PFSK-1 (cell line): Measurements from ENCODE around the gene OCEL1.

Experiments
- FOXP2 ChIP-seq: optimal IDR thresholded peaks from 2 replicates; pipeline ENCODE3; 2011; ENCODE audit warnings: borderline replicate concordance, control low read depth, inconsistent platforms; ENCODE audit not compliant: insufficient read depth; ENCODE audit errors: extremely low read length, extremely low read depth
- POLR2AphosphoS5 ChIP-seq: IDR thresholded peaks from 2 replicates; pipeline ENCODE4 v1.6.1; 2012; ENCODE audit warnings: low read depth, mild to moderate bottlenecking, control low read depth, low read length, moderate library complexity
- SIN3A ChIP-seq: IDR thresholded peaks from 2 replicates; pipeline ENCODE4 v1.6.1; 2012; ENCODE audit warnings: mild to moderate bottlenecking, low read length, moderate library complexity, borderline replicate concordance; ENCODE audit not compliant: insufficient read depth
- TAF1 ChIP-seq: IDR thresholded peaks from 2 replicates; pipeline ENCODE4 v1.6.1; 2012; ENCODE audit warnings: low read length, control low read depth, borderline replicate concordance; ENCODE audit not compliant: insufficient read depth
- TF ChIP-seq, protein P1 (sequence below), 2 experiments: IDR thresholded peaks; 2 replicates each; pipeline versions ENCODE4 v1.6.1 to v1.8.0; 2011 to 2012; ENCODE audit warnings: low read depth in 2 of 2, low read length in 2 of 2, control low read depth in 1 of 2, inconsistent platforms in 1 of 2, mild to moderate bottlenecking in 1 of 2, moderate library complexity in 1 of 2; ENCODE audit not compliant: insufficient read depth in 1 of 2

The OCEL1 gene

DNA sequence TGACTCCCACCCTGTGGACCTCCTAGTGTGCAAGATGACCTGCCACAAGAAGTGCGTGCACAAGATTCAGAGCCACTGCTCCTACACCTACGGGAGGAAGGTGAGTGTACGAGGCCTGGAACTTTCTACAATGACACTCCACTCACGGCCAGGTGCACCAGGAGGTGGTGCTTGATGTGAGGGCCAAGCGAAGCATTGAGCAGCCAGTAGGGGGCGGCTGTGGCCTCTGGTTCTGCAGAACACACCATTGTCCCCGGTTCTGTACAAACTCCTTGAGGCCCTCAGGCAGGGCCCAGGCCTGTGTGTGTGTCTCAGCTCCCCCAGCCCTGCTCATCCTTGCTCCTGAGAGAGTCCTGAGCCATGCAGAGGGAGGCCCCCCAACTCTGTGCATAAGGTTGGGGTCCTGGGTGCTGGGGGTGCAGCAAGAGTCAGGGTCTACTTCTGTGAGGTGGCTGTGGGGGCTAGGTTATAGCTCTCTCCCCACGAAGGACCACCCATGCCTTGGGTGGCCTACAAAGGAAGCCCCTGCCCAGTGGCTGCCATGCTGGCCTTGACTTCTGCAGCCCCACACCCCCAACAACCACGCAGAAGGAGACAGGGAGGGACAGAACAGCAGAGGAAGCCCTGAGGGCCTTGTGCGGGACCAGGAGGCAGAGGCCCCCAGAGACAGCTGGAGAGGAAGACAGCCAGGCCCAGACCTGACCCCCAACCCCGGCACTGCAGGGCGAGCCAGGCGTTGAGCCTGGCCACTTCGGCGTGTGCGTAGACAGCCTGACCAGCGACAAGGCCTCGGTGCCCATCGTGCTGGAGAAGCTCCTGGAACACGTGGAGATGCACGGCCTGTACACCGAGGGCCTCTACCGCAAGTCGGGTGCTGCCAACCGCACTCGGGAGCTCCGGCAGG lies 20.5 kb upstream of the OCEL1 start:
- TF ChIP-seq, protein P1, sequence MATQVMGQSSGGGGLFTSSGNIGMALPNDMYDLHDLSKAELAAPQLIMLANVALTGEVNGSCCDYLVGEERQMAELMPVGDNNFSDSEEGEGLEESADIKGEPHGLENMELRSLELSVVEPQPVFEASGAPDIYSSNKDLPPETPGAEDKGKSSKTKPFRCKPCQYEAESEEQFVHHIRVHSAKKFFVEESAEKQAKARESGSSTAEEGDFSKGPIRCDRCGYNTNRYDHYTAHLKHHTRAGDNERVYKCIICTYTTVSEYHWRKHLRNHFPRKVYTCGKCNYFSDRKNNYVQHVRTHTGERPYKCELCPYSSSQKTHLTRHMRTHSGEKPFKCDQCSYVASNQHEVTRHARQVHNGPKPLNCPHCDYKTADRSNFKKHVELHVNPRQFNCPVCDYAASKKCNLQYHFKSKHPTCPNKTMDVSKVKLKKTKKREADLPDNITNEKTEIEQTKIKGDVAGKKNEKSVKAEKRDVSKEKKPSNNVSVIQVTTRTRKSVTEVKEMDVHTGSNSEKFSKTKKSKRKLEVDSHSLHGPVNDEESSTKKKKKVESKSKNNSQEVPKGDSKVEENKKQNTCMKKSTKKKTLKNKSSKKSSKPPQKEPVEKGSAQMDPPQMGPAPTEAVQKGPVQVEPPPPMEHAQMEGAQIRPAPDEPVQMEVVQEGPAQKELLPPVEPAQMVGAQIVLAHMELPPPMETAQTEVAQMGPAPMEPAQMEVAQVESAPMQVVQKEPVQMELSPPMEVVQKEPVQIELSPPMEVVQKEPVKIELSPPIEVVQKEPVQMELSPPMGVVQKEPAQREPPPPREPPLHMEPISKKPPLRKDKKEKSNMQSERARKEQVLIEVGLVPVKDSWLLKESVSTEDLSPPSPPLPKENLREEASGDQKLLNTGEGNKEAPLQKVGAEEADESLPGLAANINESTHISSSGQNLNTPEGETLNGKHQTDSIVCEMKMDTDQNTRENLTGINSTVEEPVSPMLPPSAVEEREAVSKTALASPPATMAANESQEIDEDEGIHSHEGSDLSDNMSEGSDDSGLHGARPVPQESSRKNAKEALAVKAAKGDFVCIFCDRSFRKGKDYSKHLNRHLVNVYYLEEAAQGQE (IDR thresholded peaks at IDR 0.05; ENCODE audit: insufficient read depth in 1 of 2, low read depth in 2 of 2, low read length in 2 of 2), result no peak

DNA sequence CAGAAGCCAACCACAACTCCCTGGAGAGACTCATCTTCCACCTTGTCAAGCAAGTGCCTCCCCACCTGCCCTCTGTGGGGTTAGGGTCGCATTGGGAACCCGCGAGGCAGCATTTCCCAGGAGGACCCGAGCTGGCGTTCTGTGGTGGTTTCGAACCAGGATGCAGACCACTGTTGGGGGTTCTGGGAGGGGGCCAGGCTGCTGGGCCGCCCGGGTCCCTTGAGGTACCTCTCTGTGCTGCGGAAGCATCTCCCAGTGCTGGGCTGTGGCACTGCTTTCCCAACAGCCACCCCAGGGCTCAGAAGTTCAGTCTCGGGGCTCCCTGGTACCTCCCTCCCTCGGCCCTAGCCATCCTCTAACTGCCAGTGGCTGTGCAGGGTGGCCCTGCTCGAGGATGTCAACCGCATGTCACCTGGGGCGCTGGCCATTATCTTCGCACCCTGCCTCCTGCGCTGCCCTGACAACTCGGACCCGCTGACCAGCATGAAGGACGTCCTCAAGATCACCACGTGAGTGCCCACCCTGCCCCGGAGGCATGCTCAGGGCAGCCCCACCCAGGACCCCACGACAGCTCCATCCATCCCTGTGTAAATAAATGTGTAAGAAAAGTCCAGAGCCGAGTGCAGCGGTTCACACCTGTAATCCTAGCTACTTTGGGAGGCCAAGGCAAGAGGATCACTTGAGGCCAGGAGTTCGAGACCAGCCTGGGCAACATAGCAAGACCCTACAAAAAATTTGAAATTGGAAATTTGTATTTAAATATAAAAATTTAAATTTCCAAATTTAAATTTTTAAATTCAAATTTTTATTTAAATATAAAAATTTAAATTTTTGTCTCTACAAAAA lies 19.1 kb upstream of the OCEL1 start:
- TF ChIP-seq TAF1 (no peak), FOXP2 (no peak), SIN3A (no peak)
- TF ChIP-seq, protein P1 (IDR thresholded peaks at IDR 0.05; ENCODE audit: insufficient read depth in 1 of 2, low read depth in 2 of 2, low read length in 2 of 2), result no peak

DNA sequence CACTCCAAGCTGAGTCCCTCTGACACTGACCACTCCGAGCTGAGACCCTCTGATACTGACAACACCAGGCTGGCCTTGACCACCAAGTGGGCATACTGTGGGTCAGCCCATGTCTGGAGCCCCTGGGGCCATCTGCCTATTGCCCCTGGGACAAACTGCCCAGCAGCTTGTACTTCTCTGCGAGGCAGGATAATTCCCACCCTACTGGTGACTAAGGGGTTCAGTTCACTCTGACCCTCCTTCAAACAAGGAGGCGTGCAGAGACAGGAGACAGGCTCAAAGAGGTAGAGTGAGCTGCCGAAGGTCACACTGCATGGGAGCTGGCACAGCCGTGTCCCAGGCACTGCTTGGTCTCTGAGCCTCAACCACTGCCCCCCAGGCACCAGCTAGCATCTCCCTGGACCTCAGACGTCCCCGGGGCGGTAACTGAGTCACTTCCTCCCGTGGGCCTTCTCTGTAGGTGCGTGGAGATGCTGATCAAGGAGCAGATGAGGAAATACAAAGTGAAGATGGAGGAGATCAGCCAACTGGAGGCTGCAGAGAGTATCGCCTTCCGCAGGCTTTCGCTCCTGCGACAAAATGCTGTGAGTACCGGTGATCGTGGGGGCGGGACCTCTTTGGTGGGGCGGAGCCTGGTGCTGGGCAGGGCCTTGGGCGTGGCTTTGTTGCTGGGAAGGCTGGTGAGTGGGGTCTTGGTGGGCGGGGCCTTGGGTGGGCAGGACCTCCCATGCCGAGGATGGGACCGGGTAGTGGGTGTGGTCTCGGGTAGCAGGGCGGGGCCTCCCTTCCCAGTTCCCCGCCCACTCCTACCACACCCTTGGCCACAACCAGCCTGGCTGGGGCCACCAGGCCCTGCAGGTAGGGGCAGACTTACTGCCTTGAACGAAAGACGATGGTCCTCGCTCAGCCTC lies 16.6 kb upstream of the OCEL1 start:
- TF ChIP-seq FOXP2 (no peak), TAF1 (no peak), POLR2AphosphoS5 (no peak), SIN3A (no peak)
- TF ChIP-seq, protein P1 (IDR thresholded peaks at IDR 0.05; ENCODE audit: insufficient read depth in 1 of 2, low read depth in 2 of 2, low read length in 2 of 2), result no peak

DNA sequence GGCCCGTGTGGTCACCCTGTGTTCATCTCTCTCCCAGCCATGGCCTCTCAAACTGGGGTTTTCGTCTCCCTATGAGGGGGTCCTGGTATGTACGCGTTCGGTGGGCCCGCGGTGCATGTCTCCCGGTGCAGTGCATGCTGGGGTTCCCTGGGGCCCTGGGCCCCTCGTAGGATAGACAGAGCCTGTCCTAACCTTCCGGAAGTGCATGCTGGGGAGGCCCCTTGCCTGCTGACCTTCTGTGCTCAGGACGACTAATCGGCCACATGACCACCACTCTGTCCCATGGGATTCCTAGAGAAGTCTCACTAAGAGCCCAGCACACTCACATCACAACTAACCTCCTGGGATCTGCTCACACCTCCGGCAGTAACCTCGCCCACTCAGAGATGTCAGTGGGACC lies 15.7 kb upstream of the OCEL1 start:
- TF ChIP-seq SIN3A (no peak), FOXP2 (no peak), POLR2AphosphoS5 (no peak), TAF1 (no peak)
- TF ChIP-seq, protein P1 (IDR thresholded peaks at IDR 0.05; ENCODE audit: insufficient read depth in 1 of 2, low read depth in 2 of 2, low read length in 2 of 2), result no peak
